Fibroblast of skin of right quadriceps (primary cell): ENCODE measurements around the gene DOK7.

ENCODE experiments used
- DNase-seq: peaks from one replicate; pipeline ENCODE4 v3.0.0-alpha.2; 2013

The DOK7 gene

GRCh38 chr4:3476936-3477749, 14.0 kb downstream of the DOK7 start:
- DNase-seq: no peak

DNA sequence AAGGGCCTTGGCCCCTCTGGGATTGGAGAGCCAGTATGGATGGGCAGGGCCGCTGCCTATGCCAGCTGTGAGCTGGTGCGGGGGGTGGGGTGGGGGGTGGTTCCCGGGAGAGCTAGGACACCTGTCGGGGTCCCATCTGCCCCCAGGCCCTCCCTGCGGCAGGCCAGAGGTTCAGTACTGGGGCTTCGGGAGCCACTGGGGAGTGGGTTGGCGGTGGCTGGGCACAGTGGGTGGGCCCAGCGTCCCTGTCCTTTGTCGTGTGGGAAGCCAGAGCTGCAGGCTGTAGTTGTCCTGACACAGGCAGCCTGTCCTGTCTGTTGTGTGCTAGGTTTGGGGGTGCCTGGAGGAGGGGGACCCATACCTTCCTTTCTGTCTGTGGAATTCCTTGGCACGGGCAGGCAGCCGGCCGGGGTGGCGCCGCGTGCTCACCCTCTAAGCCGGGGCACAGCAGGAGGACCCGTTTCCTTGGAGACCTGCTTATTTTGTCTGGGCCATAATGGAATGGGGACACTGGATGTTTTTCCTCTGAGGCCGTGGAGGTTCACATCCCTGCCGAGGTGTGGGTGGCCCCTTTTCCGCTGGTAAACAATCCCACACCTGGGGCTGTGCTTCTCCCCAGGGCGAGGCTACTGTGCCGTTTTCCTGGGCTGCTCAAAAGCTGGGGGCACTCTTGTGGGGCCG, 14.8 kb downstream of the DOK7 start:
- no peak for DNase-seq

DNA sequence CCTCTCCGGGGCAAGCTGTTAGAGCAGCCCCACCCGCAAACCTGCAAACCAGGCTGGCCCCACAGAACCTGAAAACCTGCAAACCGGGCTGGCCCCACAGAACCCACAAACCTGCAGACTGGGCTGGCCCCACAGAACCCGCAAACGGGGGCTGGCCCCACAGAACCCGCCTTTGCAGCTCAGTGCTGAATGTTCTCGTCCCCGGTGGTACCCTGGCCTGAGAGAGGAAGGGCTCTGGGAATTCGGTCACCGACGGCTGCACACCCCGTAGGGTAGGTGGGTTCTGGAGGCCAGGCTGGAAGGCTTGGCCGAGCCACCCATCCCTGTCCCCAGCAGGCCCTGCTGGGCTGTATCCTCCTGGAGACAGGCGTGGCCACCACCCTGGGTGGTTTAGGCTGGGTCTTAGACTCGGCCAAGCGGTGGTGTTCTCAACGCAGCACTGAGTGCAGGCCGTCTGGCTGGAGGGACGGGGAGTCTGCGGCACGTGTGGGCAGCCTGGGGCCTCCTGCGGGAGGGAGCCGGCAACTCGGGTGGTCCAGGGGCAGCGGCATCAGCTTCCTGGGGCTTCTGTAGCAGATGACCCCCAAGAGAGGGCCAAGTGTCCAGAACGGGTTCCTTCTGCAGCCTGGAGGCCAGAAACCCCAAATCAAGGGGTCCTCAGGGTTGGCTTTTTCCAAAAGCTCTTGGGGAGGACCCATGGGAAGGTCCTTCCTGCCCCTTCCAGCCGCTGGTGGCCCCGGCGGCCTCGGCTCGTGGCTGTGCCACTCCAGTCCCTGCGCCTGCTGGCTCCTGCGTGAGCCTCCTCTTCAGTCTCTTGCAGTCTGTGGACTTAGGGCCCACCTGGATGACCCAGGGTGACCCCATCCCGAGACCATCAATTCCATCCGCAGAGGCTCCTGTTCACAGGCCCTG, 15.6 kb downstream of the DOK7 start:
- DNase-seq: no peak

DNA sequence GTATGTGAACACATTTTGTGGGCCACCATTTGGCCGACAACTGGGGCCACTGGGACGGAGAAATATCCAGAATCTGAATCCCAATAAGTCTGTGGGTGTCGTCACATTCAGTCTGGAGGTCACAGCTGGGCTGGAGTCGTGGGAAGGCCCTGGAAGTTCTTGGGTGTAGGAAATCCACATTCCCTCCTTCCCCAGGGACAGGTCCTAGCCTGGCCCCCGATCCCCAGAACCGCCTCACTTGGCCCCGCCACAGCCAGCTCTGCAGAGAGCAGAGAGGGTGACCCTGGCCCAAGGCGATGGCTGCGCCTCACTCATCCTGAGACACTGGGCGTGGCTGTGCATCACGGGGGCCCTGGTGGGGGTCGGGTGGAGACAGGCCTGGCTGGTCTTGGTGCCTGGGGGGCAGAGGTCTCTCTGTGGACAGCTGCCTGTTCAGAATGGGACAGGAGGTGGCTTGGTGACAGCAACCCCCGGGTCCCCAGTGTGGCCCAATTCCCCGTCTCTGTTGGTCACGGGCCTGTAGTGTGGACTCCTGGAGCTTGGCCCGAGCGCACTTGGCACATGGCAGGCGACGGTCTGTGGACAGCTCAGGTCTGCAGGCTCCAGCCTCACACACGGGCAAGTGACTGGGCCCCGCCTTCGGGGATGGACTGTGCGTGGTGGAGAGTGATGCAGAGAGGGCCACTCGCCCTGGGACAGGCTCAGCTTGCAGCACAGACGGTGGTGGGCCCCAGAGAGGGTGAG, 16.4 kb downstream of the DOK7 start:
- no peak for DNase-seq

GRCh38 chr4:3480528-3481112, 17.5 kb downstream of the DOK7 start:
- peak; percentile 55 for DNase-seq

- no peak for DNase-seq
Measured at GRCh38 chr4:3481113-3481531, 18.0 kb downstream of the DOK7 start.

DNA sequence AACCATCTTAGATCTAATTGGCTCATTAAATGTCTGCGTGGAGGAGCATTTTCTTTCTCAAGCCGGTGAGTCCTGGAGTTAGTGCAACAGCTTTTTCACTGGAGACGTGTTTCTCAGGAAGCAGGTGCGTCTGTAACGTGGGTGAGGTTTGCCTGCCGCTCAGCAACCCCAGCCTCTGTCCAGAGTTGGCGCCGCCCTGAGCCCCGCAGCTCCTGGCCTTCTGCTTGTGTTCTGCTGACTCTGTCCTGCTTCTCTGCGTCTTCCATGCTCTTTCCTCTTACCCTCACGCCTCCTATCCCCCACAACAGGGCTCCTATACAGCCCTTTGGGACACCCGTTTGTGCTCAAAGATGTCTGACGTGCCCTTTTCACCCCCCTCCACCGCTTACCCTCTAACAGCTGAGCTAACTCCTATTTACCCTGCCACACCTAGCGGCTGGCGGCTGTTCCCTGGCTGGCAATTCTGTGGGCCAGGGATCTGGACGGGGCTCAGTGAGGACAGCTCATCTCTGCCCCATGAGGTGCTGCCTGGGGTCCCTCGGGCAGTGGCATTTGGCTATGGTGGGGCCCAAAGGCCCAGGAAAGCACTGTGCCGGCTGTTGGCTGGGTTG, 18.8 kb downstream of the DOK7 start:
- DNase-seq: no peak

DNA sequence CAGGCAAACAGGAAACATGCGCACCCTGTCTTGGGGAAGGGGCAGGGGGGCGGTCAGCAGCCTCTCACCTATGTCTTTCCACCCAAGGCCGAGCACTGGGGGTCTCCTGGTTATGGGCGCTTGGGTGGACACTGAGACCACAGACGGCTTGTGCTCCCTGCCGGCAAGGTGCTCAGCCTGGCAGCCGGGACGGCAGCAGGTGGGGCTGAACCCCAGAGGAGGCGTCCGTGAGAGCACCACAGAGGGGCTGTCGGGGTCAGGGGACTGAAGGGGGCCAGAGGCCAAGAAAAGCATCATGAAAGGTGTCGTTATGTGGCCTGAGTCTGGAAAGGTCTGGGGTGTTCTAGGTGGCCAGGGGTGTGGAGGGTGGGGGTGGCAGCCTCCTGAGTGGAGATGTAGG, 19.6 kb downstream of the DOK7 start:
- no peak for DNase-seq

DNA sequence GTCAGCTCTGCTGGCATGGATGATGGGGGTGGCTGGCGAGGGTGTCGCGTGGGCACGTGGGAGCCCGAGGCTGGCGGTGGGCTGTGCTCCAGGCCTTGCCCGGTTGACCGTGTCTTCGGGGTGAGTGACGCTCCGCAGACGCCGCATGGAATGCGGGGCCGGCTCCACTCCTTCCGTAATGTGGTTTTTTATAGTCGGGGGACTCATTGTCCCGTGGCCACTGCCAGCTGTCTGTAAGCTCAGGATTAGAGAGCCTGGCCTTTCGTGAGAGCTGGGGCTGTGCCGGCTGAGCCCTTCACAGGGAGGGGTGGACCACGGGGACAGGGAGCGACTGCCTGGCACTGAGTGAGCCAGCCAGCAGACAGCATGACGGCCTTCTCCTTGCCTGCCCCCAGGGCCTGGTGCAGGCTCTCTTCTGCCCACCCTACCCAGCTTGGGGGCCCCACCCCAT, 20.4 kb downstream of the DOK7 start:
- peak; percentile 20 for DNase-seq

DNA sequence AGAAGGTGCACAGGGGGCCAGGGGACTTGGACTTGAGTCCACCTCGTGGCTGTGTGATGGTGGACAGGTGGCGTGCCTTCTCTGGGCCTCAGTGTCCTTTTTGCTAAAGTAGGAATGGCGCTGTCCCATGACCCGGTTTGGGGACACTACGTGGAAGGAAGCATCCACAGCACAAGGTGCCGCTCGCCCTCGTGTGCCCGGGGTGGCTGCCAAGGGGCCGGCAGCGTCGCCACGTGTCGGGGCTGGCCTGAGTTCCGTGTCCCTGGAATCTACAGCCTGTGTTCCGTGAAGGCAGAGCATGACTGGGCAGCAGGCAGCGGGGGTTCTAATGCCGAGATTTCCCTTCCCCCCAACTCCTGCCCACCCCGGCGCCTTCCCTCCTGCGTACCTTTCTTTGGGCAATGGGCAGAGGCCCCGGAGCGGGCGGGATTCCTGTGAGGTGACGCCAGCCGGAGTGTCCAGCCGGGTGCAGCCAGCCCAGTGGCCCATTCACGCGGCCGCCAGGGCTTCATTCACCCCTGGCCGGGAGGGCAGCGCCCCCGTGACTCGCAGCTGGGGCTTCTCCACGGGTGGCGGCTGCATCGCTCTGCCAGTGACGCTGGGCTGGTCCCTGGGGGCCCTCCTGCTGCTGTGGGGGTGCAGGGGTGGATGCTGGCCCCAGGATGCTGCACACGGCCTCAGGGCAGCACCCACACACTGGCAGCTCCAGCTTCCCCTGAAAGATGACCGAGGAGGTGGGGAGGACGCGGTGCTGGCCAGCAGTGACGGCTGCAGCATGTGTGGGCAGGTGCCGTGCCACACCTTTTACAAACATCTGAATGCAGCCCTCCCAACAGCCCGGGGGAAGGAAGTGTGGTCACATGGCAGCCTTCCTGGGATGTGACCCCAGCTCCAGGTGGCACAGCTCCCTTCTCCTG, 21.2 kb downstream of the DOK7 start:
- no peak for DNase-seq

DNA sequence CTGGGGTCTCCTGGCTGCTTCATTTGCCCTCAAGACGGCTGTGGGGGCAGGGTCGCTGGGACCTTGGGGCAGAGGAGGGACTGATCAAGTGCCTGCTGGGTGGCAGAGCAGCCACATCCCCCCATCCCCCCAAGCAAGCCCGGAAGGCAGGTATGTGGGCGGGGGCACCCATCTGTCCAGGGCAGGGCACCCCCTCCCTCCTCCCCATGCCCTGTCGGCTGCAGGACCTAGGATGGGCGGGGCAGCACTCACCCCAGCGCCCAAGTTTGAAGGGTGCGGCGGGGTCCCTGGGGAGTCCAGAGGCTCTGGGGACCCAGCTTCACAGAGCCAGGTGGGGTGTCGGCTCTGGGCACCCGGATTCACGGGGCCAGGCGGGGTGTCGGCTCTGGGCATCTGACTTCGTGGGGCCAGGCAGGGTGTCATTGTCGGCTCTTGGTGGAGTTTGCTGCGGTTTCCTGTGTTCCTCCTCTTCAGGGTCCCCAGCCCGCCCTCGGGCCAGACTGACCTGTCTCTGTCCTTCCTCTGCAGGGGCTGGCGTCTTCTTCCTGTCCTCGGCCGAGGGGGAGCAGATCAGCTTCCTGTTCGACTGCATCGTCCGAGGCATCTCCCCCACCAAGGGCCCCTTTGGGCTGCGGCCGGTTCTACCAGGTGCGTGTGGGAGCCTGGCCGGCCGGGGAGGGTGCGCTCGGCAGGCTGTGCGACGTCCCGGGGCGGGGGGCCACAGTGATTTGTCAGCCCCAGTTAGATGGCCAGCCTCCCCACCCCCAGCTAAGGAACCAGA, 22.1 kb downstream of the DOK7 start:
- no peak for DNase-seq

DNA sequence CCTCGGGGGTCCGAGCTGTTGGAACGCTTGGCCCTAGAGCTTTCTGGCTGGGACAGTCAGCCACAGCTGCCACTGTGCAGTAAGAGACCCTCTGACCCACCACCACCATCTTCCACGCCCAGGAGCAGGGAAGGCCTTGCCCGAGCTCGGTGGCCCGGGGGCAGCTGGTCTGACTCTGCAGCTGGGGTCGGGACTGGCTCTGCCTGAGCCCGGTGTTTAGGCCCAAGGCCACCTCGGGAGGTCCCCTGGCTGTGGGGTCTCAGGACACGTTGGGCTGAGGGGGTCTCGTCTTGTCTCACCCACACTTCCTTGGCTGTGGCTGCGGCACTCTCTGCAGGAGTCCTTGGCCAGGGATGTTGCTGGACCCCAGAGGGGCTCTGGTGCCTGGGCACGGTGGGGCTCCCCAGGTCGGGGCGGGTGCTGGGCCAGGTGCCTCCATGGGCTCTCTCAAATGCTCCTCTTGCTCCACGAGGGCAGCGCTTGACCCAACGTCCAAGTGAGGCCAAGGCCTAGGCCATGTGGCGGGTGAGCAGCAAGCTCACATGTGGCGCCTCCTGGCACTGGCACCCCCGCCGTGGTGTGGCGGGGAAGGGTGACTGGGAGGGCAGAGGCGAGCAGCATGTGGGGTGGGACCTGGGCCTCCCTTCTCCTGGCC, 22.9 kb downstream of the DOK7 start:
- no peak for DNase-seq

DNA sequence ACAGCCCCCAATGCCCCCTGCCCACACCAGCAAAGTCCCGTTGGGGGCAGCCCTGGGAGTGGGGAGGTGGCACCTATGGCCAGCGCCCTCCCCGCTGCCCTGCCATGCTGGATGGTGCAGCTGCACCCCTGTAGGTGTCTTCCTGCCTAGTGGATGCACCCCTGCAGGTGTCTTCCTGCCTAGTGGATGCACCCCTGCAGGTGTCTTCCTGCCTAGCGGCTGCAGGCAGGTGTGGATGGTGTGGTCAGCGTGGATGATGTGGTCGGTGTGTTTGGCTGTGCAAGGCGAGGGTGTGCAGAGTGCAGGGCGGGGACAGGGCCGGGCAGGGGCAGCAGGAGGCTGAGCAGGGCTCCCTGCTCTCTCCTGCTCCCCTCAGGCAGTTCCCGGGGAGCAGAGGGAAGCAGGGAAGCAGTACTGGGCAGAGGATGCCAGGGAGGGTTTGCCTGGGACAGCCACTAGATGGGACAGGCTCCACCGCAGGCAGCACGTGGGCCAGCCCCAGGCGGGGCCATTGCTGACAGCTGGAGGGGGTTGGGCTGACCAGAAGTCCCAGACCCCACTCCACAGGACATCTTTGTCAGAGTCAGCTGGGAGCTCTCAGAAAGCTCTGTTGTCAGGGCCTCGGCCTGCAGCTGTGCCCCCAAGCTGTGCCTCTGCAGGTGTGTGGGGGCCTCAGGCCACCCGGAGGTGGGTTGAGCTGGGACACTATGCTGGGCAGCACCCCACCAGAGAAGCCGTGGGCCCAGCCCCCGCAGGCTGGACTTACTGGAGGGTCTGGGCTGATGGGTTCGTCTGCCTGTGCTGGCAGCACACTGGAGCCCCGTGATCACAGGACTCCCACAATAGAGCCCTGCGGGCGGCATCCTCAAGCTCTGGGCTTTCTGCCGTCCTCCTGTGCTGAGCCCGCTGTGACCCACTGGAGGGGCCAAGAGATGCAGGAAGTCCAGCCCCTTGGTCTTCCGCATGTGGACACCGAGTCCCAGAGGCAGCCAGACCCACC, 23.7 kb downstream of the DOK7 start:
- no peak for DNase-seq

DNA sequence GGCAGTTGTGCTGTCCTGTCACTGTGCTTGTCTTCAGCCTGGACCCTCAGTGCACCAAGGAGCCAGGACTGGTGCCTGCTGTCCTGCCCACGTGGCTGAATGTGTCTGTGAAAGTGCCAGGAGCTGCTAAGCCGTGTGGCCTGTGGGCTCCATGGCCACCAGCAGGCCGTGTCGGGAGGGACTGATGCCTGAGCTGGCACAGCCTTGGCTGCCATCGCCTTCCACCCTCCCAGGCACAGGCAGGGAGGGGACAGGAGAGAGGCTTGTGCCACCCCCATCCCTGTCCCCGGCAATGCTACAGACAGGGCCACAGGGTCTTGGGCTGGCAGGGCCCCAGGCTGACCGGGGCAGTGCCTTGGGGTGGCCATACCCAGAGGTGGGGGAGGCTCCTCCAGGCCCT, 24.8 kb downstream of the DOK7 start:
- no peak for DNase-seq

GRCh38 chr4:3488820-3489219, 25.7 kb downstream of the DOK7 start:
- no peak for DNase-seq

- DNase-seq: no peak
Measured at GRCh38 chr4:3489451-3489962, 26.4 kb downstream of the DOK7 start.

GRCh38 chr4:3491681-3492405, 28.7 kb downstream of the DOK7 start:
- peak; percentile 56 for DNase-seq
